Panc1 (cell line): ENCODE data around the gene PRDX5. TPM values are rescaled to one million over a fixed set of nuclear protein-coding genes. Genes with fewer than 3 reads are reported as not detected.

ENCODE experiments used
- ATAC-seq: fragments of 200-7000 bp; cut with Tn5 transposase; 2 replicates; pipeline ENCODE4 v1.9.1; 2020; ENCODE audit warnings: mild to moderate bottlenecking, moderate library complexity
- BruUV-seq: library from RNA; stranded (reverse); fragments of 400-500 nt; replicated peaks from 2 replicates; lab custom pipeline; 2021; lab: Mats Ljungman, UMichigan
- CTCF ChIA-PET: fragments of 300-600 bp; sonication (Branson Sonifier 250); formaldehyde crosslinking; loops from one replicate; lab custom pipeline; 2022; ENCODE audit warnings: antibody characterized with exemption; lab: Charles Lee
- POLR2A ChIA-PET: fragments of 300-600 bp; sonication (Branson Sonifier 250); formaldehyde crosslinking; loops from one replicate; lab custom pipeline; 2022; ENCODE audit warnings: antibody characterized with exemption; lab: Charles Lee
- DNase-seq: peaks from one replicate; pipeline ENCODE4 v3.0.0-alpha.2; 2010; ENCODE audit warnings: low read depth, low spot score
- H3K27ac ChIP-seq: 2 replicates; pipeline ENCODE4 v1.5.1; 2011; ENCODE audit warnings: mild to moderate bottlenecking, low read length, inconsistent platforms
- H3K27me3 ChIP-seq: fragments of 200-500 bp; sonication (Bioruptor generic); 2 replicates; pipeline ENCODE4 v1.6.0; 2014; ENCODE audit warnings: low read length, inconsistent platforms; ENCODE audit not compliant: control insufficient read depth, insufficient read depth
- H3K36me3 ChIP-seq: fragments of 200-500 bp; sonication (Bioruptor generic); 2 replicates; pipeline ENCODE4 v1.5.1; 2014; ENCODE audit warnings: inconsistent platforms, mild to moderate bottlenecking, low read length, moderate library complexity; ENCODE audit not compliant: control insufficient read depth, insufficient read depth
- H3K4me1 ChIP-seq: 2 replicates; pipeline ENCODE4 v1.5.1; 2011; ENCODE audit warnings: inconsistent platforms, mild to moderate bottlenecking, low read length, moderate library complexity; ENCODE audit not compliant: control insufficient read depth, insufficient read depth
- H3K4me3 ChIP-seq, 2 experiments: 2 replicates each; pipeline ENCODE4 v1.5.1; 2011 to 2012; ENCODE audit warnings: low read depth in 2 of 2, low read length in 2 of 2, mild to moderate bottlenecking in 2 of 2, inconsistent platforms in 1 of 2, moderate library complexity in 1 of 2
- H3K9me3 ChIP-seq: fragments of 200-500 bp; sonication (Bioruptor generic); 2 replicates; pipeline ENCODE4 v1.5.1; 2014; ENCODE audit warnings: low read depth, mild to moderate bottlenecking, inconsistent platforms, low read length, moderate library complexity; ENCODE audit not compliant: control insufficient read depth, insufficient read depth
- POLR2AphosphoS5 ChIP-seq: IDR thresholded peaks from 2 replicates; pipeline ENCODE4 v1.6.1; 2012; ENCODE audit warnings: mild to moderate bottlenecking, low read depth, low read length, moderate library complexity
- REST ChIP-seq, 2 experiments: IDR thresholded peaks; 2 replicates each; pipeline ENCODE4 v1.6.1; 2011 to 2012; ENCODE audit warnings: low read depth in 2 of 2, control low read depth in 1 of 2, low read length in 1 of 2, mild to moderate bottlenecking in 1 of 2, moderate library complexity in 1 of 2; ENCODE audit not compliant: insufficient read depth in 1 of 2
- SIN3A ChIP-seq: IDR thresholded peaks from 2 replicates; pipeline ENCODE4 v1.6.1; 2012; ENCODE audit warnings: low read depth, mild to moderate bottlenecking, low read length, moderate library complexity, borderline replicate concordance; ENCODE audit not compliant: insufficient read depth
- TCF7L2 ChIP-seq: IDR thresholded peaks from 2 replicates; pipeline ENCODE4 v1.6.1; 2011; ENCODE audit warnings: mild to moderate bottlenecking, low read depth, low read length, inconsistent platforms
- in situ Hi-C: cut with HindIII; loops from 2 replicates; pipeline ENCODE4 v1.10.0; 2016; ENCODE audit warnings: low sequenced_read_pairs, low pct_unique_long_range_greater_than_20kb
- intact Hi-C: fragments of 100-400 bp; cut with micrococcal nuclease; formaldehyde crosslinking; loops from one replicate; pipeline ENCODE4 v1.10.0; 2022; ENCODE audit not compliant: unreplicated experiment
- total RNA-seq: library from RNA; stranded (reverse); gene quantifications from one replicate; pipeline ENCODE4 v1.2.1, GENCODE V29; 2021; ENCODE audit not compliant: unreplicated experiment
- TF ChIP-seq, protein P1 (sequence below): fragments of 450-650 bp; IDR thresholded peaks from 2 replicates; pipeline ENCODE4 v1.5.1; 2017; ENCODE audit warnings: mild to moderate bottlenecking

PRDX5 gene
- total RNA-seq, 1 experiment from 2014 or later = 492 TPM

GRCh38 chr11:64304032-64304315 is 13.9 kb upstream of the PRDX5 start:
- H3K4me3 ChIP-seq = peak overlapping the region; percentile 72 to 96
- H3K36me3 ChIP-seq = no peaks in the 10 kb centered on the region
- ChIA-PET POLR2A (interaction anchor here (0.6 to 1.5 kb wide), 2 partner anchors 19 to 98 kb away, joined by 9 to 10 read pairs; partner anchors contain the start of gene GPR137), CTCF (interaction anchor here (0.5 to 2.3 kb wide), 7 partner anchors 14 to 53 kb away, joined by 3 to 25 read pairs (median 4); partner anchors contain the start of genes BAD, GPR137, PRDX5 and TRMT112)
- peaks cover 15% of the 10 kb centered on the region for H3K4me1 ChIP-seq
- TF ChIP-seq POLR2AphosphoS5 (no peak), TCF7L2 (no peak), REST (IDR thresholded peaks at IDR 0.05; ENCODE audit: insufficient read depth in 1 of 2, low read depth in 2 of 2, low read length in 1 of 2) (no peak), SIN3A (no peak)
- TF ChIP-seq, protein P1, sequence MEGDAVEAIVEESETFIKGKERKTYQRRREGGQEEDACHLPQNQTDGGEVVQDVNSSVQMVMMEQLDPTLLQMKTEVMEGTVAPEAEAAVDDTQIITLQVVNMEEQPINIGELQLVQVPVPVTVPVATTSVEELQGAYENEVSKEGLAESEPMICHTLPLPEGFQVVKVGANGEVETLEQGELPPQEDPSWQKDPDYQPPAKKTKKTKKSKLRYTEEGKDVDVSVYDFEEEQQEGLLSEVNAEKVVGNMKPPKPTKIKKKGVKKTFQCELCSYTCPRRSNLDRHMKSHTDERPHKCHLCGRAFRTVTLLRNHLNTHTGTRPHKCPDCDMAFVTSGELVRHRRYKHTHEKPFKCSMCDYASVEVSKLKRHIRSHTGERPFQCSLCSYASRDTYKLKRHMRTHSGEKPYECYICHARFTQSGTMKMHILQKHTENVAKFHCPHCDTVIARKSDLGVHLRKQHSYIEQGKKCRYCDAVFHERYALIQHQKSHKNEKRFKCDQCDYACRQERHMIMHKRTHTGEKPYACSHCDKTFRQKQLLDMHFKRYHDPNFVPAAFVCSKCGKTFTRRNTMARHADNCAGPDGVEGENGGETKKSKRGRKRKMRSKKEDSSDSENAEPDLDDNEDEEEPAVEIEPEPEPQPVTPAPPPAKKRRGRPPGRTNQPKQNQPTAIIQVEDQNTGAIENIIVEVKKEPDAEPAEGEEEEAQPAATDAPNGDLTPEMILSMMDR = no peak
- no peaks in the 10 kb centered on the region for H3K27me3 ChIP-seq
- peak overlapping the region; percentile 95 for H3K27ac ChIP-seq
- intact Hi-C loops (loop anchor here (10.0 kb wide), 1 partner anchor 59 kb away; the partner anchor contains the start of genes FKBP2 and PPP1R14B), in situ Hi-C loops (no loop called here)
- DNase-seq (no peak), ATAC-seq (no peak)
- BruUV-seq = no TSS peak
- no peaks in the 10 kb centered on the region for H3K9me3 ChIP-seq

GRCh38 chr11:64304316-64305072 is 13.4 kb upstream of the PRDX5 start:
- BruUV-seq = TSS peak; percentile 99
- H3K27ac ChIP-seq = peak overlapping the region; percentile 95
- no peaks in the 10 kb centered on the region for H3K9me3 ChIP-seq
- in situ Hi-C loops = no loop called here
- TF ChIP-seq POLR2AphosphoS5 (peak; percentile 67), REST (IDR thresholded peaks at IDR 0.05; ENCODE audit: insufficient read depth in 1 of 2, low read depth in 2 of 2, low read length in 1 of 2) (no peak), TCF7L2 (no peak)
- TF ChIP-seq, protein P1 = peak; percentile 99
- POLR2A ChIA-PET = interaction anchor here (0.6 to 1.5 kb wide), 5 partner anchors 13 to 315 kb away, joined by 4 to 10 read pairs (median 7); partner anchors contain the start of genes GPR137 and PRDX5
- intact Hi-C loops = loop anchor here (10.0 kb wide), 1 partner anchor 60 kb away; the partner anchor contains the start of genes FKBP2 and PPP1R14B
- H3K4me3 ChIP-seq = peak overlapping the region; percentile 72 to 96
- no peaks in the 10 kb centered on the region for H3K27me3 ChIP-seq
- ATAC-seq (peak; percentile 60), DNase-seq (peak; percentile 85)
- CTCF ChIA-PET = interaction anchor here (0.5 to 2.3 kb wide), 8 partner anchors 13 to 1414 kb away, joined by 3 to 25 read pairs (median 4); partner anchors contain the start of genes GPR137, PLCB3, PRDX5 and TRMT112
- H3K4me1 ChIP-seq = peaks cover 15% of the 10 kb centered on the region
- no peaks in the 10 kb centered on the region for H3K36me3 ChIP-seq
